Parathyroid adenoma (tissue), 2 donors: Measurements from ENCODE around the gene MAP4K4.
"Not testable (repeated sequence)": the region's sequence is repeated elsewhere in the genome, so short reads cannot be mapped to it uniquely, and the experiment has no call there.

Experiments used
- H2AFZ ChIP-seq: fragments of 300-600 bp; sonication (generic); one replicate; pipeline ENCODE4 v1.7.0; 2017; ENCODE audit warnings: antibody characterized with exemption, mild to moderate bottlenecking
- H3K27ac ChIP-seq: fragments of 300-600 bp; sonication (generic); one replicate; pipeline ENCODE4 v1.7.0; 2017
- H3K27me3 ChIP-seq: fragments of 300-600 bp; sonication (generic); one replicate; pipeline ENCODE4 v1.7.0; 2017; ENCODE audit warnings: low read length; ENCODE audit not compliant: control insufficient read depth, insufficient read depth
- H3K36me3 ChIP-seq: fragments of 300-600 bp; sonication (generic); one replicate; pipeline ENCODE4 v1.7.0; 2017; ENCODE audit warnings: low read length; ENCODE audit not compliant: control insufficient read depth, insufficient read depth
- H3K4me1 ChIP-seq: fragments of 300-600 bp; sonication (generic); one replicate; pipeline ENCODE4 v1.7.0; 2017; ENCODE audit warnings: control low read depth
- H3K4me2 ChIP-seq: fragments of 300-600 bp; sonication (generic); one replicate; pipeline ENCODE4 v1.7.0; 2017; ENCODE audit warnings: low read length
- H3K4me3 ChIP-seq: fragments of 300-600 bp; sonication (generic); one replicate; pipeline ENCODE4 v1.7.0; 2017; ENCODE audit warnings: low read depth, low read length
- H3K79me2 ChIP-seq: fragments of 300-600 bp; sonication (generic); one replicate; pipeline ENCODE4 v1.7.0; 2017; ENCODE audit warnings: control low read depth
- H3K9ac ChIP-seq: fragments of 300-600 bp; sonication (generic); one replicate; pipeline ENCODE4 v1.7.0; 2017; ENCODE audit warnings: mild to moderate bottlenecking
- H3K9me3 ChIP-seq: fragments of 300-600 bp; sonication (generic); one replicate; pipeline ENCODE4 v1.7.0; 2017; ENCODE audit warnings: low read length; ENCODE audit not compliant: control insufficient read depth
- CTCF ChIP-seq: fragments of 300-600 bp; sonication (generic); IDR thresholded peaks from one replicate; pipeline ENCODE4 v1.7.0; 2017; ENCODE audit warnings: antibody characterized with exemption, mild to moderate bottlenecking
- donor health status: primary hyperparathyroidism.

The MAP4K4 gene

GRCh38 chr2:101909760-101910159, 212.3 kb downstream of the MAP4K4 start:
- H3K36me3 ChIP-seq, result no peaks in the 10 kb centered on the region
- no peak overlapping the region for H2AFZ ChIP-seq
- TF ChIP-seq CTCF, result no peak
- H3K9ac ChIP-seq, result no peak overlapping the region
- H3K79me2 ChIP-seq, result no peaks in the 10 kb centered on the region
- no peak overlapping the region for H3K4me3 ChIP-seq
- H3K4me1 ChIP-seq, result no peaks in the 10 kb centered on the region
- H3K27me3 ChIP-seq, result no peaks in the 10 kb centered on the region
- H3K9me3 ChIP-seq, result no peaks in the 10 kb centered on the region
- H3K4me2 ChIP-seq, result no peak overlapping the region
- H3K27ac ChIP-seq, result no peak overlapping the region

- H3K4me2 ChIP-seq, result no peak overlapping the region
These were observed 215.0 kb downstream of the MAP4K4 start for GRCh38 chr2:101912545-101912944.

GRCh38 chr2:101921319-101921952, 223.9 kb downstream of the MAP4K4 start:
- Histone ChIP-seq H3K4me3 (no peak overlapping the region), H3K27me3 (no peaks in the 10 kb centered on the region), H3K36me3 (no peaks in the 10 kb centered on the region), H3K4me2 (no peak overlapping the region), H3K4me1 (no peaks in the 10 kb centered on the region), H3K27ac (no peak overlapping the region), H3K79me2 (no peaks in the 10 kb centered on the region), H2AFZ (no peak overlapping the region), H3K9me3 (peaks cover 2% of the 10 kb centered on the region), H3K9ac (no peak overlapping the region)
- no peak for TF ChIP-seq CTCF

More at GRCh38 chr2:101912545-101912944, 215.0 kb downstream of the MAP4K4 start:
- no peaks in the 10 kb centered on the region for H3K4me1 ChIP-seq
- H3K9ac ChIP-seq, result no peak overlapping the region
- no peak overlapping the region for H2AFZ ChIP-seq
- TF ChIP-seq CTCF, result no peak
- no peaks in the 10 kb centered on the region for H3K36me3 ChIP-seq
- no peak overlapping the region for H3K27ac ChIP-seq
- H3K79me2 ChIP-seq, result no peaks in the 10 kb centered on the region
- H3K9me3 ChIP-seq, result no peaks in the 10 kb centered on the region
- no peaks in the 10 kb centered on the region for H3K27me3 ChIP-seq
- H3K4me3 ChIP-seq, result no peak overlapping the region

GRCh38 chr2:101921953-101922325, 224.4 kb downstream of the MAP4K4 start:
- H3K79me2 ChIP-seq, result no peaks in the 10 kb centered on the region
- H3K27me3 ChIP-seq, result no peaks in the 10 kb centered on the region
- TF ChIP-seq CTCF, result no peak
- H3K36me3 ChIP-seq, result no peaks in the 10 kb centered on the region
- H3K9ac ChIP-seq, result no peak overlapping the region
- H3K4me3 ChIP-seq, result no peak overlapping the region
- H3K27ac ChIP-seq, result no peak overlapping the region
- H2AFZ ChIP-seq, result no peak overlapping the region
- H3K4me2 ChIP-seq, result no peak overlapping the region
- no peaks in the 10 kb centered on the region for H3K4me1 ChIP-seq
- H3K9me3 ChIP-seq, result peaks cover 2% of the 10 kb centered on the region

- not testable (repeated sequence) for H2AFZ ChIP-seq, H3K27me3 ChIP-seq, H3K79me2 ChIP-seq, H3K4me1 ChIP-seq, H3K9ac ChIP-seq, H3K36me3 ChIP-seq, H3K4me2 ChIP-seq, H3K9me3 ChIP-seq, H3K27ac ChIP-seq, H3K4me3 ChIP-seq
These were observed 226.8 kb downstream of the MAP4K4 start for GRCh38 chr2:101924311-101924710.
